ENCODE measurements around the gene POU6F2.
A peak's percentile ranks its signal among the peaks of the same experiment; 100 is the strongest.

Gene POU6F2

GRCh38 chr7:39421661-39422060 is 444.0 kb downstream of the POU6F2 start:
- TF ChIP-seq Cebpa-rat (IDR thresholded peaks at IDR 0.05), result no peak
- no peak overlapping the region for H3K27ac ChIP-seq
- no peaks in the 10 kb centered on the region for H4K20me1 ChIP-seq
- no peaks in the 10 kb centered on the region for H3K27me3 ChIP-seq
- H3K36me3 ChIP-seq, result no peaks in the 10 kb centered on the region
- H3K4me3 ChIP-seq, result no peak overlapping the region
- H3K4me2 ChIP-seq, result no peak overlapping the region
- no peaks in the 10 kb centered on the region for H3K4me1 ChIP-seq
- no peak overlapping the region for H3K9ac ChIP-seq
- no peaks in the 10 kb centered on the region for H3K9me3 ChIP-seq

DNA sequence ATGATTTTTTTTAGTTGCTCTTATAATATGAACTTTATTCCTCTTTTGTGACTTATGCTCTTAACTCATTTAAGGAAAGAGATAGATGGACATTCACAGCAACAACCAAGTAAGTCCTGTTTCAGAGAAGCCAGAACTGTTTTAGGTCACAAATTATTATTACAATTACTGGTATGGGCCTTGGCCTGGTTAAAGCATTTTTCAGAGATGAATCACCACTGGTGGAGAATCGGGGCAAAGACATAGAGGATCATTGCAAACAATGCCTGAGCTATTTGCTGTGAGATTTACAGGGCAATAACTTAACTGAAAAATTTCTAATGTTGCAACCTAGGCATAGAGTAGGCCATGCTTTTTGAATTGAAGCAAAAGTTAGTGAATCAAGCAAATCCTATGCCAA is 450.5 kb downstream of the POU6F2 start:
- Histone ChIP-seq H3K4me2 (no peak overlapping the region), H4K20me1 (no peaks in the 10 kb centered on the region), H3K27ac (no peak overlapping the region), H3K9ac (no peak overlapping the region), H3K9me3 (no peaks in the 10 kb centered on the region; the same call in 1 of the 2 replicates), H3K36me3 (no peaks in the 10 kb centered on the region), H3K4me3 (no peak overlapping the region), H3K27me3 (no peaks in the 10 kb centered on the region), H3K4me1 (peaks cover 25% of the 10 kb centered on the region)
- no peak for TF ChIP-seq Cebpa-rat (IDR thresholded peaks at IDR 0.05)

GRCh38 chr7:39429421-39429820 is 451.7 kb downstream of the POU6F2 start:
- Histone ChIP-seq H3K27me3 (no peaks in the 10 kb centered on the region), H3K9ac (no peak overlapping the region), H3K36me3 (no peaks in the 10 kb centered on the region), H3K4me2 (no peak overlapping the region), H4K20me1 (no peaks in the 10 kb centered on the region), H3K4me3 (no peak overlapping the region), H3K9me3 (no peaks in the 10 kb centered on the region; the same call in 1 of the 2 replicates), H3K4me1 (peaks cover 37% of the 10 kb centered on the region), H3K27ac (no peak overlapping the region)
- TF ChIP-seq Cebpa-rat (IDR thresholded peaks at IDR 0.05), result no peak

DNA sequence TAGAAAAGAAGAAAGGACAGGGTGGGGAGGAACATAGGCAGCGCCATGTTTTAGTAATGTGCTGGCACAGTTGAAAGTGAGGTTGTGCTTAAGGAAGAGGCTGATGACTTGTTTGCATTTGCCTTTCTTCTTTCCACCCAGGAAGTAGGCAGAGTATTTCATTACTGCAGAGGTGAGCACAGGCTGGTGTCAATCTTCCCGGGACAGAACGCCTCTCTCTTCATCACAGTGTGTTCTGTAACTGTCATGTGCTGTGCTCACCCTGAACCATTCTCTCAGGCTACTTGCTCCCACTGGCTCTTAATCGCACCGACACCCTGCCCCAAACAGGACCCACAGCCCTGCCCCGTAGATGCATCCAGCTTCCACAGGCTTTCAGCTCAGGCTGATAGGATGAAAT is 452.7 kb downstream of the POU6F2 start:
- Histone ChIP-seq H3K27me3 (no peaks in the 10 kb centered on the region), H3K4me2 (no peak overlapping the region), H3K9ac (no peak overlapping the region), H3K4me3 (no peak overlapping the region), H3K36me3 (no peaks in the 10 kb centered on the region), H3K9me3 (peaks cover 2% of the 10 kb centered on the region), H3K27ac (no peak overlapping the region), H3K4me1 (peaks cover 37% of the 10 kb centered on the region), H4K20me1 (no peaks in the 10 kb centered on the region)
- no peak for TF ChIP-seq Cebpa-rat (IDR thresholded peaks at IDR 0.05)

DNA sequence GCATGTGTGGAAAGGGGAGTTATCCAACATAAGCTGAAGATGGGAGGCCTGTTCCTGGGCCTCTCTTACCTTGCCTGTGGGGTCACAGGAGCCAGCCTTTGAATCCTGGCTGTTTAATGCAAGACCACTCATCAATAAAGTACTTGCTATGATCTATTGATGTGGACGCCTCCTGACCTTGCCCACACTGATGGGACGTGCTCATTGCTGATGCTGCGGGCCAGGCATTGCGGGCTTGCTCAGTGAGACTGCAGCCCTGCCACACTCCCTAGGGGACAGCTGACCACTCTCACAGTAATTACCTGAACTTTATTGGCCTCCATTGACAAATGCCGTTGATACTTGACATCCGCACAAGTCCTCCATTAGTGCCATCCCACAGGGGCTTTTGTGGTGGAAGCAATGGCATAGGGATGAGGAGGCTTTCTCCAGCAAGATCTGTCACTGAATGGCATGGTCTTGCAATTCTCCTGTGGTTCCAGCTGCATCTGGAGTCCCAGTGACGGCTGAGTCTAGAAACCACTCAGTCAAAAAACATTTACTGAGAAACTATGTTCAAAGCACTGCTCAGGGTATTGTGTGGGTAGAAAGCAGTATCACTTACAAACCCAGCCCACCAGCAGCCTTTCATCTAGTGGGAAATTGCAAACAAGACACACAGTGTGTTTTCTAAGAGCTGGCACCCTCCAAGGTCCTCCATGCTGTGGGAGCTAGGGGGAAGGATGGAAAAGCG is 453.4 kb downstream of the POU6F2 start:
- Histone ChIP-seq H3K36me3 (no peaks in the 10 kb centered on the region), H3K9ac (no peak overlapping the region), H3K27me3 (no peaks in the 10 kb centered on the region), H3K27ac (no peak overlapping the region), H3K4me2 (peak overlapping the region; percentile 3; the same call in 1 of the 2 replicates), H3K9me3 (peaks cover 8% of the 10 kb centered on the region), H3K4me1 (peaks cover 37% of the 10 kb centered on the region), H3K4me3 (no peak overlapping the region), H4K20me1 (no peaks in the 10 kb centered on the region)
- TF ChIP-seq Cebpa-rat (IDR thresholded peaks at IDR 0.05), result no peak

GRCh38 chr7:39432368-39432767 is 454.7 kb downstream of the POU6F2 start:
- H3K4me3 ChIP-seq, result no peak overlapping the region
- no peaks in the 10 kb centered on the region for H3K36me3 ChIP-seq
- no peak for TF ChIP-seq Cebpa-rat (IDR thresholded peaks at IDR 0.05)
- H3K4me2 ChIP-seq, result peak overlapping the region; percentile 65
- peak overlapping the region; percentile 26; the same call in 1 of the 2 replicates for H3K27ac ChIP-seq
- H3K27me3 ChIP-seq, result no peaks in the 10 kb centered on the region
- no peaks in the 10 kb centered on the region for H4K20me1 ChIP-seq
- peaks cover 45% of the 10 kb centered on the region for H3K4me1 ChIP-seq
- H3K9ac ChIP-seq, result no peak overlapping the region
- peaks cover 8% of the 10 kb centered on the region for H3K9me3 ChIP-seq

GRCh38 chr7:39432807-39433416 is 455.2 kb downstream of the POU6F2 start:
- H3K27ac ChIP-seq, result 0 out of 2 replicates have a peak overlapping the region, but pooled peaks have one; percentile 26

GRCh38 chr7:39433550-39433949 is 455.8 kb downstream of the POU6F2 start:
- no peak for TF ChIP-seq Cebpa-rat (IDR thresholded peaks at IDR 0.05)
- H3K27me3 ChIP-seq, result no peaks in the 10 kb centered on the region
- no peak overlapping the region for H3K9ac ChIP-seq
- H3K4me3 ChIP-seq, result no peak overlapping the region
- no peaks in the 10 kb centered on the region for H3K36me3 ChIP-seq
- peaks cover 8% of the 10 kb centered on the region for H3K9me3 ChIP-seq
- peaks cover 45% of the 10 kb centered on the region for H3K4me1 ChIP-seq
- peak overlapping the region; percentile 65 for H3K4me2 ChIP-seq
- peak overlapping the region; percentile 3; the same call in 1 of the 2 replicates for H3K27ac ChIP-seq
- H4K20me1 ChIP-seq, result no peaks in the 10 kb centered on the region

More at GRCh38 chr7:39432807-39433416, 455.2 kb downstream of the POU6F2 start:
- Histone ChIP-seq H3K4me1 (peaks cover 45% of the 10 kb centered on the region), H3K36me3 (no peaks in the 10 kb centered on the region), H3K27me3 (no peaks in the 10 kb centered on the region), H4K20me1 (no peaks in the 10 kb centered on the region), H3K9ac (no peak overlapping the region), H3K4me2 (peak overlapping the region; percentile 65), H3K9me3 (peaks cover 8% of the 10 kb centered on the region), H3K4me3 (no peak overlapping the region)
- TF ChIP-seq Cebpa-rat (IDR thresholded peaks at IDR 0.05), result no peak

DNA sequence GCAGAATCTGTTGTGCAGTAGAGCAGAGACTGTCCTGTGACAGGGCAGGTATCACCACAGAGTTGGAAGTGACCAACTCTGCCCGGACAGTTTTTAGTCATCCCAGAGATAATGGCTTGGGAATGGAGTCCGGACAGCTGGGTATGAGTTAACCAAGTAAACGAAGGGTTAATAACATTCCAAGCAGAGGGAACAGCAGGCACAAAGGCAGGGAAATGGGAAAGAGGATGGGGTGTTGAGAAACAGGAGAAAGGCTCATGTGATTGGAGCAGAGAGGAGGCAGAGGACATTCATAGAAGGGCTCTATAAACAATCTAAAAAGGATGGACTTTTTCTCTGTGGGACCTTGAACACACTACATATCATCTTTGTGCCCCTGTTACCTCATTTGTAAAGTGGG is 456.3 kb downstream of the POU6F2 start:
- no peaks in the 10 kb centered on the region for H4K20me1 ChIP-seq
- H3K4me2 ChIP-seq, result peak overlapping the region; percentile 65
- peak overlapping the region; percentile 3; the same call in 1 of the 2 replicates for H3K27ac ChIP-seq
- H3K9me3 ChIP-seq, result peaks cover 8% of the 10 kb centered on the region
- H3K36me3 ChIP-seq, result no peaks in the 10 kb centered on the region
- TF ChIP-seq Cebpa-rat (IDR thresholded peaks at IDR 0.05), result no peak
- H3K27me3 ChIP-seq, result no peaks in the 10 kb centered on the region
- H3K9ac ChIP-seq, result no peak overlapping the region
- peaks cover 45% of the 10 kb centered on the region for H3K4me1 ChIP-seq
- no peak overlapping the region for H3K4me3 ChIP-seq

- H3K4me1 ChIP-seq, result no peaks in the 10 kb centered on the region
- no peaks in the 10 kb centered on the region for H3K9me3 ChIP-seq
- H3K27ac ChIP-seq, result no peak overlapping the region
- H3K9ac ChIP-seq, result no peak overlapping the region
- H3K36me3 ChIP-seq, result no peaks in the 10 kb centered on the region
- no peaks in the 10 kb centered on the region for H4K20me1 ChIP-seq
- no peak overlapping the region for H3K4me2 ChIP-seq
- no peak overlapping the region for H3K4me3 ChIP-seq
- TF ChIP-seq Cebpa-rat (IDR thresholded peaks at IDR 0.05), result no peak
- H3K27me3 ChIP-seq, result no peaks in the 10 kb centered on the region
These were observed 468.8 kb downstream of the POU6F2 start for GRCh38 chr7:39446546-39446945.
